Measurements from ENCODE around the gene LRRC27.

DNA sequence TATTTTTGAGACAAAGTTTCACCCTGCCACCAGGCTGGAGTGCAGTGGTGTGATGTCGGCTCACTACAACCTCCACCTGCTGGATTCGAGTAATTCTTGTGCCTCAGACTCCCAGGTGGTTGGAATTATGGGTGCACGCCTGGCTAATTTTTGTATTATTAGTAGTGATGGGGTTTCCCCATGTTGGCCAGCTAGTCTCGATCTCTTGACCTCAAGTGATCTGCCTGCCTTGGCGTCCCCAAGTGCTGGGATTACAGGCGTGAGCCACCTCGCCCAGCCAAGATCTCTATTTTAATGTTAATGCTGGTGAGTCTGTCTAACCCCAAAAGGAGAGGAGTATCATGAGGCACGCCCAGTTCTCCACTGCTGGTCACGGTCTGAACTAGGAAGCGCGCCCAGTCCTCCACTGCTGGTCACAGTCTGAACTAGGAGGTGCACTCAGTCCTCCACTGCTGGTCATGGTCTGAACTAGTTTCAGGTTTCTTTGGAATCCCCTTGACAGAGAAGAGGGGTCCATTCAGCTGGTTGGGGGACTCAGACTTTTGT is 5.6 kb upstream of the LRRC27 start:
- TF ChIP-seq, protein P1, sequence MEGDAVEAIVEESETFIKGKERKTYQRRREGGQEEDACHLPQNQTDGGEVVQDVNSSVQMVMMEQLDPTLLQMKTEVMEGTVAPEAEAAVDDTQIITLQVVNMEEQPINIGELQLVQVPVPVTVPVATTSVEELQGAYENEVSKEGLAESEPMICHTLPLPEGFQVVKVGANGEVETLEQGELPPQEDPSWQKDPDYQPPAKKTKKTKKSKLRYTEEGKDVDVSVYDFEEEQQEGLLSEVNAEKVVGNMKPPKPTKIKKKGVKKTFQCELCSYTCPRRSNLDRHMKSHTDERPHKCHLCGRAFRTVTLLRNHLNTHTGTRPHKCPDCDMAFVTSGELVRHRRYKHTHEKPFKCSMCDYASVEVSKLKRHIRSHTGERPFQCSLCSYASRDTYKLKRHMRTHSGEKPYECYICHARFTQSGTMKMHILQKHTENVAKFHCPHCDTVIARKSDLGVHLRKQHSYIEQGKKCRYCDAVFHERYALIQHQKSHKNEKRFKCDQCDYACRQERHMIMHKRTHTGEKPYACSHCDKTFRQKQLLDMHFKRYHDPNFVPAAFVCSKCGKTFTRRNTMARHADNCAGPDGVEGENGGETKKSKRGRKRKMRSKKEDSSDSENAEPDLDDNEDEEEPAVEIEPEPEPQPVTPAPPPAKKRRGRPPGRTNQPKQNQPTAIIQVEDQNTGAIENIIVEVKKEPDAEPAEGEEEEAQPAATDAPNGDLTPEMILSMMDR (IDR thresholded peaks at IDR 0.05; ENCODE audit: insufficient read depth, low read length), result no peak
- TF ChIP-seq POLR2AphosphoS5 (IDR thresholded peaks at IDR 0.05; ENCODE audit: low read depth), result no peak

Data from HL-60 (cell line).